Liver (tissue), 9 donors: ENCODE results near the gene MYADML2. TPM values are rescaled to one million over a fixed set of nuclear protein-coding genes. Genes with fewer than 3 reads are reported as not detected.
A peak's percentile ranks its signal among the peaks of the same experiment; 100 is the strongest.

Experiments
- DNase-seq: peaks from one replicate; pipeline ENCODE4 v3.0.0-alpha.2; 2017; ENCODE audit warnings: low spot score
- H3K27ac ChIP-seq, 2 donors: one replicate each; pipeline ENCODE4 v1.7.0; 2013; ENCODE audit warnings: inconsistent platforms in 2 of 2, low read length in 2 of 2, control low read depth in 1 of 2, low read depth in 1 of 2, mild to moderate bottlenecking in 1 of 2
- H3K27me3 ChIP-seq, 4 donors: one replicate each; pipeline versions ENCODE4 v1.6.1 to v1.7.0; 2013; ENCODE audit warnings: low read length in 3 of 4, inconsistent platforms in 1 of 4, mild to moderate bottlenecking in 1 of 4, moderate library complexity in 1 of 4; ENCODE audit not compliant: control insufficient read depth in 4 of 4, insufficient read depth in 4 of 4
- H3K36me3 ChIP-seq, 4 donors: one replicate each; pipeline versions ENCODE4 v1.6.1 to v1.7.0; 2013; ENCODE audit warnings: low read length in 3 of 4, mild to moderate bottlenecking in 3 of 4, low read depth in 1 of 4, moderate library complexity in 1 of 4; ENCODE audit not compliant: control insufficient read depth in 4 of 4, insufficient read depth in 3 of 4
- H3K4me1 ChIP-seq, 4 donors: one replicate each; pipeline versions ENCODE4 v1.6.1 to v1.7.0; 2013; ENCODE audit warnings: low read length in 3 of 4, mild to moderate bottlenecking in 3 of 4, moderate library complexity in 1 of 4; ENCODE audit not compliant: control insufficient read depth in 4 of 4, insufficient read depth in 4 of 4
- H3K4me3 ChIP-seq, 3 donors: one replicate each; pipeline versions ENCODE4 v1.6.1 to v1.7.0; 2013; ENCODE audit warnings: low read length in 3 of 3, control low read depth in 1 of 3, low read depth in 1 of 3, mild to moderate bottlenecking in 1 of 3
- H3K9ac ChIP-seq, 2 donors: one replicate each; pipeline ENCODE4 v1.7.0; 2013; ENCODE audit warnings: low read length in 2 of 2, mild to moderate bottlenecking in 2 of 2, moderate library complexity in 2 of 2, control low read depth in 1 of 2, low read depth in 1 of 2
- H3K9me3 ChIP-seq, 4 donors: one replicate each; pipeline versions ENCODE4 v1.6.1 to v1.7.0; 2013; ENCODE audit warnings: low read length in 3 of 4; ENCODE audit not compliant: control insufficient read depth in 4 of 4
- CTCF ChIP-seq: fragments of 150-350 bp; IDR thresholded peaks from 2 replicates; pipeline ENCODE4 v1.5.1; 2017; ENCODE audit warnings: improper control_type of control experiment, low read depth, low read length; ENCODE audit not compliant: missing input control
- EGR1 ChIP-seq, 2 donors: IDR thresholded peaks; 2 replicates each; pipeline ENCODE4 v1.6.1; 2016 to 2018; ENCODE audit warnings: antibody characterized with exemption in 2 of 2, low read depth in 2 of 2
- FOXA1 ChIP-seq: IDR thresholded peaks from 2 replicates; pipeline ENCODE4 v1.6.1; 2016; ENCODE audit warnings: antibody characterized with exemption
- FOXA2 ChIP-seq: IDR thresholded peaks from 2 replicates; pipeline ENCODE4 v1.6.1; 2016; ENCODE audit warnings: antibody characterized with exemption
- GABPA ChIP-seq, 2 donors: IDR thresholded peaks in 1 of 2; conservative IDR thresholded peaks in 1 of 2; 2 replicates each; pipeline ENCODE4 v1.6.1; 2016; ENCODE audit warnings: antibody characterized with exemption in 2 of 2, mild to moderate bottlenecking in 1 of 2, moderate library complexity in 1 of 2
- HNF4A ChIP-seq, 2 donors: conservative IDR thresholded peaks; 2 replicates each; pipeline ENCODE4 v1.6.1; 2016; ENCODE audit warnings: antibody characterized with exemption in 2 of 2, mild to moderate bottlenecking in 2 of 2
- HNF4G ChIP-seq: IDR thresholded peaks from 2 replicates; pipeline ENCODE4 v1.6.1; 2016; ENCODE audit warnings: antibody characterized with exemption
- JUND ChIP-seq, 2 donors: IDR thresholded peaks; 2 replicates each; pipeline ENCODE4 v1.6.1; 2016; ENCODE audit warnings: antibody characterized with exemption in 2 of 2
- MAX ChIP-seq: IDR thresholded peaks from 2 replicates; pipeline ENCODE4 v1.6.1; 2016; ENCODE audit warnings: antibody characterized with exemption
- NR2F2 ChIP-seq: IDR thresholded peaks from 2 replicates; pipeline ENCODE4 v1.6.1; 2016; ENCODE audit warnings: antibody characterized with exemption
- RAD21 ChIP-seq, 2 donors: IDR thresholded peaks; 2 replicates each; pipeline ENCODE4 v1.6.1; 2016; ENCODE audit warnings: antibody characterized with exemption in 2 of 2, mild to moderate bottlenecking in 2 of 2
- RXRA ChIP-seq, 2 donors: IDR thresholded peaks; 2 replicates each; pipeline ENCODE4 v1.6.1; 2017 to 2018; ENCODE audit warnings: antibody characterized with exemption in 2 of 2, mild to moderate bottlenecking in 1 of 2
- SP1 ChIP-seq: IDR thresholded peaks from 2 replicates; pipeline ENCODE4 v1.6.1; 2018; ENCODE audit warnings: antibody characterized with exemption, mild to moderate bottlenecking
- TAF1 ChIP-seq: conservative IDR thresholded peaks from 2 replicates; pipeline ENCODE4 v1.6.1; 2016; ENCODE audit warnings: antibody characterized with exemption, mild to moderate bottlenecking
- YY1 ChIP-seq: IDR thresholded peaks from 2 replicates; pipeline ENCODE4 v1.6.1; 2016; ENCODE audit warnings: antibody characterized with exemption, mild to moderate bottlenecking
- WGBS: extraction: QIAGEN DNeasy Blood & Tissue Kit; methylation state at CpG from one replicate; pipeline ENCODE4 v1.1.7; 2013; 5-methylcytosine and 5-hydroxymethylcytosine counted together
- polyA plus RNA-seq, 2 donors: library from polyadenylated mRNA; stranded (reverse) in 1 of 2; unstranded in 1 of 2; fragments of 200-250 nt in 1 of 2; fragments of >200 nt in 1 of 2; fragmentation: Nextera tagmentation in 1 of 2; extraction: Ambion mirVana in 1 of 2; gene quantifications; one replicate each; pipeline versions ENCODE4 v1.2.1 to v1.2.3, GENCODE V29; 2013 to 2015
- total RNA-seq, 2 donors: library from RNA; depleted of rRNA; stranded (reverse); fragments of >200 nt; gene quantifications; one replicate each; pipeline ENCODE4 v1.2.3, GENCODE V29; 2014
- TF ChIP-seq, protein P1 (sequence below): IDR thresholded peaks from 2 replicates; pipeline ENCODE4 v1.6.1; 2016; ENCODE audit warnings: antibody characterized with exemption
- TF ChIP-seq, protein P2 (sequence below): IDR thresholded peaks from 2 replicates; pipeline ENCODE4 v1.6.1; 2016; ENCODE audit warnings: antibody characterized with exemption, mild to moderate bottlenecking
- donor health status: healthy.
- donor health status: healthy.
- donor health status: healthy.
- donor health status: healthy.
- donor health status: healthy.

The MYADML2 gene
- total and polyA plus RNA-seq, 4 donors: not detected

- peak overlapping the region; percentile 68 to 72 for H3K9ac ChIP-seq
- H3K27me3 ChIP-seq: no peaks in the 10 kb centered on the region
- H3K36me3 ChIP-seq: peaks cover 17 to 52% (median 29%) of the 10 kb centered on the region in 4 donors
- no peaks in the 10 kb centered on the region for H3K9me3 ChIP-seq
- WGBS: under 1% methylated on average over 55 of the region's 55 CpGs
- H3K4me1 ChIP-seq: peaks cover 8 to 37% (median 16%) of the 10 kb centered on the region in 4 donors
- peak overlapping the region; percentile 76 to 90 (median 87) for H3K4me3 ChIP-seq
- DNase-seq: no peak
- TF ChIP-seq, protein P1, sequence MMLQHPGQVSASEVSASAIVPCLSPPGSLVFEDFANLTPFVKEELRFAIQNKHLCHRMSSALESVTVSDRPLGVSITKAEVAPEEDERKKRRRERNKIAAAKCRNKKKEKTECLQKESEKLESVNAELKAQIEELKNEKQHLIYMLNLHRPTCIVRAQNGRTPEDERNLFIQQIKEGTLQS: no peak
- no peak for TF ChIP-seq CTCF
- TF ChIP-seq, protein P2, sequence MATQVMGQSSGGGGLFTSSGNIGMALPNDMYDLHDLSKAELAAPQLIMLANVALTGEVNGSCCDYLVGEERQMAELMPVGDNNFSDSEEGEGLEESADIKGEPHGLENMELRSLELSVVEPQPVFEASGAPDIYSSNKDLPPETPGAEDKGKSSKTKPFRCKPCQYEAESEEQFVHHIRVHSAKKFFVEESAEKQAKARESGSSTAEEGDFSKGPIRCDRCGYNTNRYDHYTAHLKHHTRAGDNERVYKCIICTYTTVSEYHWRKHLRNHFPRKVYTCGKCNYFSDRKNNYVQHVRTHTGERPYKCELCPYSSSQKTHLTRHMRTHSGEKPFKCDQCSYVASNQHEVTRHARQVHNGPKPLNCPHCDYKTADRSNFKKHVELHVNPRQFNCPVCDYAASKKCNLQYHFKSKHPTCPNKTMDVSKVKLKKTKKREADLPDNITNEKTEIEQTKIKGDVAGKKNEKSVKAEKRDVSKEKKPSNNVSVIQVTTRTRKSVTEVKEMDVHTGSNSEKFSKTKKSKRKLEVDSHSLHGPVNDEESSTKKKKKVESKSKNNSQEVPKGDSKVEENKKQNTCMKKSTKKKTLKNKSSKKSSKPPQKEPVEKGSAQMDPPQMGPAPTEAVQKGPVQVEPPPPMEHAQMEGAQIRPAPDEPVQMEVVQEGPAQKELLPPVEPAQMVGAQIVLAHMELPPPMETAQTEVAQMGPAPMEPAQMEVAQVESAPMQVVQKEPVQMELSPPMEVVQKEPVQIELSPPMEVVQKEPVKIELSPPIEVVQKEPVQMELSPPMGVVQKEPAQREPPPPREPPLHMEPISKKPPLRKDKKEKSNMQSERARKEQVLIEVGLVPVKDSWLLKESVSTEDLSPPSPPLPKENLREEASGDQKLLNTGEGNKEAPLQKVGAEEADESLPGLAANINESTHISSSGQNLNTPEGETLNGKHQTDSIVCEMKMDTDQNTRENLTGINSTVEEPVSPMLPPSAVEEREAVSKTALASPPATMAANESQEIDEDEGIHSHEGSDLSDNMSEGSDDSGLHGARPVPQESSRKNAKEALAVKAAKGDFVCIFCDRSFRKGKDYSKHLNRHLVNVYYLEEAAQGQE: no peak
- TF ChIP-seq HNF4G: no peak
- no peak for TF ChIP-seq NR2F2
- TF ChIP-seq FOXA2: no peak
- TF ChIP-seq YY1: no peak
- no peak for TF ChIP-seq FOXA1
- TF ChIP-seq RXRA (IDR thresholded peaks at IDR 0.05): no peak
- TF ChIP-seq JUND (IDR thresholded peaks at IDR 0.05): no peak
- no peak for TF ChIP-seq MAX
- peak overlapping the region; percentile 85 to 86 for H3K27ac ChIP-seq
These were observed 36.2 kb downstream of the MYADML2 start for GRCh38 chr17:81910840-81911276.

- no peaks in the 10 kb centered on the region for H3K27me3 ChIP-seq
- H3K36me3 ChIP-seq: peaks cover 16 to 54% (median 29%) of the 10 kb centered on the region in 4 donors
- 15% methylated on average over 23 of the region's 23 CpGs for WGBS
- H3K4me3 ChIP-seq: peak overlapping the region; percentile 76 to 90 (median 87)
- DNase-seq: no peak
- peak overlapping the region; percentile 85 to 86 for H3K27ac ChIP-seq
- peaks cover 8 to 41% (median 16%) of the 10 kb centered on the region in 4 donors for H3K4me1 ChIP-seq
- H3K9me3 ChIP-seq: no peaks in the 10 kb centered on the region
- peak overlapping the region; percentile 68 to 72 for H3K9ac ChIP-seq
- no peak for TF ChIP-seq CTCF
- TF ChIP-seq RAD21 (IDR thresholded peaks at IDR 0.05): peak in 1 of 2 donors; percentile 28
- no peak for TF ChIP-seq EGR1 (IDR thresholded peaks at IDR 0.05; ENCODE audit: low read depth in 2 of 2)
- TF ChIP-seq HNF4A (conservative IDR thresholded peaks at IDR 0.05): peak; percentile 94 to 96
- peak; percentile 87 for TF ChIP-seq SP1
- TF ChIP-seq HNF4G: peak; percentile 84
- TF ChIP-seq, protein P2: peak; percentile 39
- TF ChIP-seq MAX: no peak
- TF ChIP-seq FOXA2: no peak
- TF ChIP-seq TAF1: no peak
- peak; percentile 82 to 85 for TF ChIP-seq RXRA (IDR thresholded peaks at IDR 0.05)
- TF ChIP-seq, protein P1: no peak
- no peak for TF ChIP-seq GABPA (IDR thresholded peaks at IDR 0.05 in 1 of 2, conservative IDR thresholded peaks at IDR 0.05 in 1 of 2)
- no peak for TF ChIP-seq YY1
These were observed 36.8 kb downstream of the MYADML2 start for GRCh38 chr17:81909966-81910839.
